Tibial nerve (tissue), 3 donors: ENCODE results near the gene ADGRG2.

ENCODE experiments used
- POLR2A ChIP-seq, 2 donors: fragments of 450-650 bp; IDR thresholded peaks; one replicate each; pipeline ENCODE4 v1.6.1; 2017; ENCODE audit warnings: antibody characterized with exemption in 2 of 2, mild to moderate bottlenecking in 2 of 2, moderate library complexity in 2 of 2
- TF ChIP-seq, protein P1 (sequence below), 5 experiments: fragments of 200-600 bp in 3 of 5; fragments of 450-650 bp in 2 of 5; sonication (generic) in 3 of 5; IDR thresholded peaks; one replicate each; pipeline ENCODE4 v1.5.1; 2016 to 2019; ENCODE audit warnings: antibody characterized with exemption in 5 of 5, mild to moderate bottlenecking in 3 of 5, moderate library complexity in 2 of 5

GRCh38 chrX:18961686-18962085 is 160.6 kb downstream of the ADGRG2 start:
- TF ChIP-seq, protein P1, sequence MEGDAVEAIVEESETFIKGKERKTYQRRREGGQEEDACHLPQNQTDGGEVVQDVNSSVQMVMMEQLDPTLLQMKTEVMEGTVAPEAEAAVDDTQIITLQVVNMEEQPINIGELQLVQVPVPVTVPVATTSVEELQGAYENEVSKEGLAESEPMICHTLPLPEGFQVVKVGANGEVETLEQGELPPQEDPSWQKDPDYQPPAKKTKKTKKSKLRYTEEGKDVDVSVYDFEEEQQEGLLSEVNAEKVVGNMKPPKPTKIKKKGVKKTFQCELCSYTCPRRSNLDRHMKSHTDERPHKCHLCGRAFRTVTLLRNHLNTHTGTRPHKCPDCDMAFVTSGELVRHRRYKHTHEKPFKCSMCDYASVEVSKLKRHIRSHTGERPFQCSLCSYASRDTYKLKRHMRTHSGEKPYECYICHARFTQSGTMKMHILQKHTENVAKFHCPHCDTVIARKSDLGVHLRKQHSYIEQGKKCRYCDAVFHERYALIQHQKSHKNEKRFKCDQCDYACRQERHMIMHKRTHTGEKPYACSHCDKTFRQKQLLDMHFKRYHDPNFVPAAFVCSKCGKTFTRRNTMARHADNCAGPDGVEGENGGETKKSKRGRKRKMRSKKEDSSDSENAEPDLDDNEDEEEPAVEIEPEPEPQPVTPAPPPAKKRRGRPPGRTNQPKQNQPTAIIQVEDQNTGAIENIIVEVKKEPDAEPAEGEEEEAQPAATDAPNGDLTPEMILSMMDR (IDR thresholded peaks at IDR 0.05): no peak
- no peak for TF ChIP-seq POLR2A (IDR thresholded peaks at IDR 0.05)
